Motor neuron (in vitro differentiated cells): ENCODE data around the gene DNAAF5. TPM values are rescaled to one million over a fixed set of nuclear protein-coding genes. Genes with fewer than 3 reads are reported as not detected.

Source experiments
- ATAC-seq, 8 experiments: fragments of 200-7000 bp; cut with Tn5 transposase; replicated peaks in 6 of 8; 2 replicates each; pipeline ENCODE4 v1.8.0; 2021; ENCODE audit warnings: mild to moderate bottlenecking in 8 of 8, moderate library complexity in 8 of 8
- H3K27ac ChIP-seq, 2 donors: fragments of 250-450 bp; sonication (Bioruptor Pico); 2 replicates each; pipeline ENCODE4 v1.9.0; 2021; ENCODE audit warnings: antibody characterized with exemption in 2 of 2, mild to moderate bottlenecking in 2 of 2, moderate library complexity in 1 of 2
- H3K4me1 ChIP-seq, 2 donors: fragments of 250-450 bp; sonication (Bioruptor Pico); replicated peaks in 1 of 2; 2 replicates each; pipeline ENCODE4 v1.6.1; 2021; ENCODE audit warnings: antibody characterized with exemption in 2 of 2, mild to moderate bottlenecking in 2 of 2, moderate library complexity in 1 of 2
- H3K4me3 ChIP-seq, 5 donors: fragments of 250-450 bp; sonication (Bioruptor Pico); 2 replicates each; pipeline ENCODE4 v1.9.0; 2021; ENCODE audit warnings: antibody characterized with exemption in 5 of 5, mild to moderate bottlenecking in 5 of 5, moderate library complexity in 4 of 5
- WGBS, 10 experiments: fragments of 450-650 bp; shearing (Covaris generic); methylation state at CpG; one replicate each; pipeline ENCODE4 v1.0.0; 2022; 5-methylcytosine and 5-hydroxymethylcytosine counted together
- in situ Hi-C, 9 experiments: fragments of 400-800 bp; cut with MboI; loops; one replicate each; pipeline ENCODE4 v1.15.0; 2021; ENCODE audit warnings: low sequenced_read_pairs in 9 of 9, low pct_unique_long_range_greater_than_20kb in 2 of 9; ENCODE audit not compliant: unreplicated experiment in 9 of 9
- total RNA-seq, 8 experiments: library from RNA; unstranded; fragments of 300-600 nt; gene quantifications; 2 replicates each; pipeline versions ENCODE4 v1.2.3 to v1.2.4, GENCODE V29; 2022

The DNAAF5 gene
- total RNA-seq: 10 to 100 TPM in 5 of 8 experiments, 1 to 10 TPM in 3; 6.7 to 45.1 (median 14.5) TPM

- H3K4me1 ChIP-seq: peaks cover 5 to 14% of the 10 kb centered on the region in 2 donors
- peak; percentile 85 to 94 (median 90) for ATAC-seq
- H3K4me3 ChIP-seq: peak within 1 kb of the TSS; percentile 66 to 100 (median 77)
- peak within 1 kb of the TSS; percentile 69 to 90 for H3K27ac ChIP-seq
- in situ Hi-C loops: no loop called here
- WGBS, 10 experiments: 10 to 100% (median 61%) methylated on average over 1 to 3 of the region's 56 CpGs; no CpG with 5 or more reads in 2 of the 10 experiments
Measured at GRCh38 chr7:726084-726853, at the start of gene DNAAF5. DNAAF5 (plus strand) TSS chr7:726699; CDS start chr7:726721, 22 bp downstream.

- in situ Hi-C loops: no loop called here
- 58 to 100% (median 97%) methylated on average over 2 to 9 of the region's 23 CpGs; no CpG with 5 or more reads in 3 of the 10 experiments for WGBS, 10 experiments
- Histone ChIP-seq H3K27ac (no peak overlapping the region), H3K4me1 (no peaks in the 10 kb centered on the region), H3K4me3 (no peak overlapping the region)
- no peak for ATAC-seq
Measured at GRCh38 chr7:676972-677385, 49.5 kb upstream of the DNAAF5 start.

GRCh38 chr7:680411-681127 lies 45.9 kb upstream of the DNAAF5 start:
- H3K4me1 ChIP-seq: no peaks in the 10 kb centered on the region
- H3K27ac ChIP-seq: no peak overlapping the region
- H3K4me3 ChIP-seq: no peak overlapping the region
- no peak for ATAC-seq
- in situ Hi-C loops: no loop called here
- 83 to 100% (median 95%) methylated on average over 1 to 23 of the region's 25 CpGs; no CpG with 5 or more reads in 3 of the 10 experiments for WGBS, 10 experiments

GRCh38 chr7:681551-682307 lies 44.8 kb upstream of the DNAAF5 start:
- no peak for ATAC-seq
- 80 to 100% (median 95%) methylated on average over 1 to 9 of the region's 13 CpGs; no CpG with 5 or more reads in 6 of the 10 experiments for WGBS, 10 experiments

GRCh38 chr7:682810-683209 lies 43.7 kb upstream of the DNAAF5 start:
- Histone ChIP-seq H3K27ac (no peak overlapping the region), H3K4me3 (no peak overlapping the region), H3K4me1 (no peaks in the 10 kb centered on the region)
- no peak for ATAC-seq
- in situ Hi-C loops: no loop called here
- WGBS, 10 experiments: 0 to 76% (median 70%) methylated on average over 1 to 3 of the region's 11 CpGs; no CpG with 5 or more reads in 7 of the 10 experiments

More at GRCh38 chr7:681551-682307, 44.8 kb upstream of the DNAAF5 start:
- no peaks in the 10 kb centered on the region for H3K4me1 ChIP-seq
- H3K27ac ChIP-seq: no peak overlapping the region
- no peak overlapping the region for H3K4me3 ChIP-seq
- in situ Hi-C loops: no loop called here

- Histone ChIP-seq H3K4me3 (no peak overlapping the region), H3K4me1 (no peaks in the 10 kb centered on the region), H3K27ac (no peak overlapping the region)
- in situ Hi-C loops: no loop called here
- ATAC-seq: no peak
- 83 to 100% (median 94%) methylated on average over 1 to 9 of the region's 19 CpGs; no CpG with 5 or more reads in 4 of the 10 experiments for WGBS, 10 experiments
Measured at GRCh38 chr7:683526-684205, 42.8 kb upstream of the DNAAF5 start.

- Histone ChIP-seq H3K27ac (no peak overlapping the region), H3K4me3 (no peak overlapping the region), H3K4me1 (no peaks in the 10 kb centered on the region)
- WGBS, 10 experiments: 88 to 100% (median 95%) methylated on average over 1 to 6 of the region's 9 CpGs; no CpG with 5 or more reads in 3 of the 10 experiments
- ATAC-seq: no peak
- in situ Hi-C loops: no loop called here
Measured at GRCh38 chr7:684416-684815, 42.1 kb upstream of the DNAAF5 start.

GRCh38 chr7:685540-685939 lies 41.0 kb upstream of the DNAAF5 start:
- no peaks in the 10 kb centered on the region for H3K4me1 ChIP-seq
- H3K27ac ChIP-seq: no peak overlapping the region
- no peak for ATAC-seq
- H3K4me3 ChIP-seq: no peak overlapping the region
- in situ Hi-C loops: no loop called here
- 17 to 100% (median 91%) methylated on average over 1 of the region's 1 CpG; no CpG with 5 or more reads in 1 of the 10 experiments for WGBS, 10 experiments

GRCh38 chr7:690478-691360 lies 35.8 kb upstream of the DNAAF5 start:
- Histone ChIP-seq H3K27ac (no peak overlapping the region), H3K4me3 (no peak overlapping the region), H3K4me1 (no peaks in the 10 kb centered on the region)
- in situ Hi-C loops: no loop called here
- no peak for ATAC-seq
- 80 to 100% (median 100%) methylated on average over 1 to 5 of the region's 27 CpGs; no CpG with 5 or more reads in 4 of the 10 experiments for WGBS, 10 experiments

- Histone ChIP-seq H3K27ac (no peak overlapping the region), H3K4me1 (no peaks in the 10 kb centered on the region), H3K4me3 (no peak overlapping the region)
- in situ Hi-C loops: no loop called here
- 75 to 100% (median 86%) methylated on average over 3 to 15 of the region's 25 CpGs; no CpG with 5 or more reads in 6 of the 10 experiments for WGBS, 10 experiments
- peak in 4 of 8 experiments; percentile 29 to 88 (median 45) for ATAC-seq
Measured at GRCh38 chr7:691361-692045, 35.0 kb upstream of the DNAAF5 start.

- ATAC-seq: no peak
- Histone ChIP-seq H3K27ac (no peak overlapping the region), H3K4me1 (no peaks in the 10 kb centered on the region), H3K4me3 (no peak overlapping the region)
- in situ Hi-C loops: no loop called here
- 92 to 100% methylated on average over 2 to 9 of the region's 22 CpGs; no CpG with 5 or more reads in 8 of the 10 experiments for WGBS, 10 experiments
Measured at GRCh38 chr7:693280-693679, 33.2 kb upstream of the DNAAF5 start.
